IMR-90 (cell line): ENCODE results near the gene HMG20B.

Experiments
- BHLHE40 ChIP-seq: fragments of 150-350 bp; IDR thresholded peaks from 2 replicates; pipeline ENCODE4 v1.6.1; 2016; ENCODE audit warnings: mild to moderate bottlenecking, low read depth, low read length
- CEBPB ChIP-seq: IDR thresholded peaks from 2 replicates; pipeline ENCODE4 v1.6.1; 2012; ENCODE audit warnings: low read depth, low read length, improper control_type of control experiment
- CHD1 ChIP-seq: IDR thresholded peaks from 2 replicates; pipeline ENCODE4 v1.6.1; 2012; ENCODE audit warnings: low read depth, low read length, improper control_type of control experiment
- FOS ChIP-seq: fragments of 150-350 bp; IDR thresholded peaks from 2 replicates; pipeline ENCODE4 v1.6.1; 2016; ENCODE audit warnings: low read depth, low read length
- MAFK ChIP-seq: IDR thresholded peaks from 2 replicates; pipeline ENCODE4 v1.6.1; 2012; ENCODE audit warnings: low read depth, low read length, improper control_type of control experiment
- MXI1 ChIP-seq: IDR thresholded peaks from 2 replicates; pipeline ENCODE4 v1.6.1; 2012; ENCODE audit warnings: low read depth, mild to moderate bottlenecking, low read length, moderate library complexity, borderline replicate concordance
- NFE2L2 ChIP-seq: fragments of 150-350 bp; IDR thresholded peaks from 2 replicates; pipeline ENCODE4 v1.6.1; 2016; ENCODE audit warnings: low read depth, mild to moderate bottlenecking, low read length
- POLR2A ChIP-seq: IDR thresholded peaks from 2 replicates; pipeline ENCODE4 v1.6.1; 2012; ENCODE audit warnings: mild to moderate bottlenecking, low read depth, low read length
- RAD21 ChIP-seq: IDR thresholded peaks from 2 replicates; pipeline ENCODE4 v1.6.1; 2012; ENCODE audit warnings: low read length, improper control_type of control experiment
- RCOR1 ChIP-seq: IDR thresholded peaks from 2 replicates; pipeline ENCODE4 v1.6.1; 2012; ENCODE audit warnings: mild to moderate bottlenecking, low read length, improper control_type of control experiment; ENCODE audit not compliant: insufficient replicate concordance
- RFX5 ChIP-seq: IDR thresholded peaks from 2 replicates; pipeline ENCODE4 v1.8.0; 2012; ENCODE audit warnings: low read depth, mild to moderate bottlenecking, low read length, moderate library complexity
- SMC3 ChIP-seq: fragments of 150-350 bp; IDR thresholded peaks from 2 replicates; pipeline ENCODE4 v1.6.1; 2016; ENCODE audit warnings: low read depth, mild to moderate bottlenecking, antibody characterized with exemption, low read length, moderate library complexity
- TF ChIP-seq, protein P1 (sequence below): conservative IDR thresholded peaks from 2 replicates; pipeline ENCODE4 v1.5.1; 2012; ENCODE audit warnings: mild to moderate bottlenecking, low read depth, low read length, improper control_type of control experiment
- TF ChIP-seq, protein P2 (sequence below): fragments of 150-350 bp; IDR thresholded peaks from 2 replicates; pipeline ENCODE4 v1.6.1; 2017; ENCODE audit warnings: mild to moderate bottlenecking, antibody characterized with exemption, low read length, low read depth

DNA sequence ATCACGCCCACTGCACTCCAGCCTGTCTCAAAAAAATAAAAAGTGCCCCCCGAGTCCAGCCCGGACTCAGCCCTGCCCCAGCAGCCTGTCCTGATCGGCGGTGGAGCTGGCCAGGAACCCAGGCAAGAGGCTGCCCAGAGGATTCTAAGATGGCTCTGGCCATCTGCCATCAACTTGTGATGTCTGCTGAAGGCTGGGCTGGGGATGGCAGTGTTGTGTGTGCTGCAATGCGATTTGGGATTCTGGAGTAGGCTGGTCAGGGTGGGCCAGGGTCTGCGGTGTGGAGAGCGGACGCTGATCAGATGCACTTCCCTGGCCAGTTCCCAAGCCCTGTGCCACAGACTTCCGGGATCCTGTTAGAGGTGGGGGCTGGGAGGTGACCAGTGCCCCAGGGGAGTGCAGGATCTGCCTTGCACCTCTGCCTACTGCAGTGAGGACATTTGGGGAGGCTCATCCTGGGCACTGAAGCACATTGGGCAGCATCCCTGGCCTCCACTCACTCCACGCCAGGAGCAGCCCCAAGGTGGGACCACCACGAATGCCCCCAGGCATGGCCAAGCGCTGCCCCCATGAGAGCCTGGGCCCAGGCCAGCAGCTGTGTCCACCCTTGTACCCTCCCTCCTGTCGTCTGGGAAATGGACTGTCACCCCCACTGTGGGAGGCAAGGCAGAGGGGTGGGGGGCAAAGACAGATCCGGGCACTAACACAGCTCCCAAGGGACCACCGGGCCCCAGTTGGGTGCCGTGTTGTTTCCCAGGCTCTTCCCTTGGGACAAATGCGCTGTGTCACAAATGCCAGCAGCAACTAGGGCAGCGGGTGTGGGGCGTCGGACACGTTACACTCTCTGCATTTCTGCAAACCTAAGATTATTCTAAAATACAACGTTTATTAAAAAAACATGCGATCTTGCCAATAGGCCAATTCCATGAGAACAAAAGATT is 37.3 kb downstream of the HMG20B start:
- TF ChIP-seq, protein P1, sequence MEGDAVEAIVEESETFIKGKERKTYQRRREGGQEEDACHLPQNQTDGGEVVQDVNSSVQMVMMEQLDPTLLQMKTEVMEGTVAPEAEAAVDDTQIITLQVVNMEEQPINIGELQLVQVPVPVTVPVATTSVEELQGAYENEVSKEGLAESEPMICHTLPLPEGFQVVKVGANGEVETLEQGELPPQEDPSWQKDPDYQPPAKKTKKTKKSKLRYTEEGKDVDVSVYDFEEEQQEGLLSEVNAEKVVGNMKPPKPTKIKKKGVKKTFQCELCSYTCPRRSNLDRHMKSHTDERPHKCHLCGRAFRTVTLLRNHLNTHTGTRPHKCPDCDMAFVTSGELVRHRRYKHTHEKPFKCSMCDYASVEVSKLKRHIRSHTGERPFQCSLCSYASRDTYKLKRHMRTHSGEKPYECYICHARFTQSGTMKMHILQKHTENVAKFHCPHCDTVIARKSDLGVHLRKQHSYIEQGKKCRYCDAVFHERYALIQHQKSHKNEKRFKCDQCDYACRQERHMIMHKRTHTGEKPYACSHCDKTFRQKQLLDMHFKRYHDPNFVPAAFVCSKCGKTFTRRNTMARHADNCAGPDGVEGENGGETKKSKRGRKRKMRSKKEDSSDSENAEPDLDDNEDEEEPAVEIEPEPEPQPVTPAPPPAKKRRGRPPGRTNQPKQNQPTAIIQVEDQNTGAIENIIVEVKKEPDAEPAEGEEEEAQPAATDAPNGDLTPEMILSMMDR, result no peak
- TF ChIP-seq MXI1, result no peak
- TF ChIP-seq, protein P2, sequence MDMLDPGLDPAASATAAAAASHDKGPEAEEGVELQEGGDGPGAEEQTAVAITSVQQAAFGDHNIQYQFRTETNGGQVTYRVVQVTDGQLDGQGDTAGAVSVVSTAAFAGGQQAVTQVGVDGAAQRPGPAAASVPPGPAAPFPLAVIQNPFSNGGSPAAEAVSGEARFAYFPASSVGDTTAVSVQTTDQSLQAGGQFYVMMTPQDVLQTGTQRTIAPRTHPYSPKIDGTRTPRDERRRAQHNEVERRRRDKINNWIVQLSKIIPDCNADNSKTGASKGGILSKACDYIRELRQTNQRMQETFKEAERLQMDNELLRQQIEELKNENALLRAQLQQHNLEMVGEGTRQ, result no peak
- no peak for TF ChIP-seq RFX5
- no peak for TF ChIP-seq POLR2A
- TF ChIP-seq NFE2L2, result no peak
- TF ChIP-seq RCOR1, result no peak
- TF ChIP-seq RAD21, result no peak
- TF ChIP-seq SMC3, result no peak
- TF ChIP-seq BHLHE40, result no peak
- TF ChIP-seq FOS, result no peak
- no peak for TF ChIP-seq CHD1
- no peak for TF ChIP-seq CEBPB
- no peak for TF ChIP-seq MAFK
